Mucosa of descending colon (tissue), 3 donors: ENCODE results near the gene PRSS56. TPM values are rescaled to one million over a fixed set of nuclear protein-coding genes. Genes with fewer than 3 reads are reported as not detected.

Experiments used
- ATAC-seq: fragments of 200-7000 bp; cut with Tn5 transposase; one replicate; pipeline ENCODE4 v1.9.1; 2020; ENCODE audit warnings: mild to moderate bottlenecking, moderate library complexity
- DNase-seq, 3 donors: peaks; one replicate each; pipeline ENCODE4 v3.0.0-alpha.2; 2020
- H3K36me3 ChIP-seq: fragments of 200-600 bp; one replicate; pipeline ENCODE4 v1.8.0; 2021; ENCODE audit warnings: low read depth, mild to moderate bottlenecking
- H3K4me1 ChIP-seq: fragments of 200-600 bp; one replicate; pipeline ENCODE4 v1.8.0; 2021; ENCODE audit warnings: low read depth, mild to moderate bottlenecking
- H3K4me3 ChIP-seq: fragments of 200-600 bp; one replicate; pipeline ENCODE4 v1.8.0; 2021; ENCODE audit warnings: mild to moderate bottlenecking
- H3K9me3 ChIP-seq: fragments of 200-600 bp; one replicate; pipeline ENCODE4 v1.8.0; 2021; ENCODE audit warnings: mild to moderate bottlenecking
- CTCF ChIP-seq: fragments of 200-600 bp; IDR thresholded peaks from one replicate; pipeline ENCODE4 v1.8.0; 2022; ENCODE audit warnings: antibody characterized with exemption, mild to moderate bottlenecking
- intact Hi-C, 2 donors: fragments of 100-400 bp; cut with DNase I in 1 of 2; cut with micrococcal nuclease in 1 of 2; formaldehyde crosslinking; loops; one replicate each; pipeline versions ENCODE4 v1.11.0 to v1.11.1; 2022; cut with DNase I, micrococcal nuclease
- total RNA-seq, 3 donors: library from RNA; stranded (reverse); fragmentation: NEBNext Ultra II Directional in 2 of 3; extraction: Animal tissue kit (Norgen Biotek cat#: 25700) in 2 of 3; gene quantifications; one replicate each; pipeline versions ENCODE4 v1.2.1 to v1.2.4, GENCODE V29; 2021 to 2023
- donor health status: DM: no; HTN: no; CAD: no; lungs with moderate emphysema.
- donor health status: DM: no; HTN: no; CAD: no.
- donor health status: DM: no; HTN: yes; CAD: no.

The PRSS56 gene
- total RNA-seq, 3 donors from 2014 or later, result not detected

- no peaks in the 10 kb centered on the region for H3K36me3 ChIP-seq
- no peak for ATAC-seq
- intact Hi-C loops, result no loop called here
- no peaks in the 10 kb centered on the region for H3K9me3 ChIP-seq
- DNase-seq, result peak in 1 of 3 donors; percentile 5
- H3K4me1 ChIP-seq, result peaks cover 5% of the 10 kb centered on the region
- H3K4me3 ChIP-seq, result no peak overlapping the region
- TF ChIP-seq CTCF, result no peak
Measured at GRCh38 chr2:232489516-232490220, 30.5 kb upstream of the PRSS56 start.

- Histone ChIP-seq H3K9me3 (no peaks in the 10 kb centered on the region), H3K4me1 (peaks cover 5% of the 10 kb centered on the region), H3K4me3 (no peak overlapping the region), H3K36me3 (no peaks in the 10 kb centered on the region)
- intact Hi-C loops, result no loop called here
- ATAC-seq, result no peak
- DNase-seq, result peak in 2 of 3 donors; percentile 7 to 39
- TF ChIP-seq CTCF, result no peak
Measured at GRCh38 chr2:232490221-232491138, 29.7 kb upstream of the PRSS56 start.

- Histone ChIP-seq H3K36me3 (no peaks in the 10 kb centered on the region), H3K4me1 (peaks cover 5% of the 10 kb centered on the region), H3K9me3 (no peaks in the 10 kb centered on the region), H3K4me3 (no peak overlapping the region)
- DNase-seq (peak in 1 of 3 donors; percentile 6), ATAC-seq (no peak)
- intact Hi-C loops, result no loop called here
- TF ChIP-seq CTCF, result no peak
Measured at GRCh38 chr2:232491139-232491780, 28.9 kb upstream of the PRSS56 start.

- intact Hi-C loops, result no loop called here
- no peaks in the 10 kb centered on the region for H3K4me1 ChIP-seq
- no peak for TF ChIP-seq CTCF
- no peak for ATAC-seq
- peak in 1 of 3 donors; percentile 5 for DNase-seq
- no peaks in the 10 kb centered on the region for H3K36me3 ChIP-seq
- H3K9me3 ChIP-seq, result no peaks in the 10 kb centered on the region
- no peak overlapping the region for H3K4me3 ChIP-seq
Measured at GRCh38 chr2:232492236-232492848, 27.8 kb upstream of the PRSS56 start.

- DNase-seq (peak in 1 of 3 donors; percentile 23), ATAC-seq (no peak)
- intact Hi-C loops, result no loop called here
- no peak for TF ChIP-seq CTCF
- no peaks in the 10 kb centered on the region for H3K4me1 ChIP-seq
- no peaks in the 10 kb centered on the region for H3K36me3 ChIP-seq
- H3K9me3 ChIP-seq, result no peaks in the 10 kb centered on the region
- no peak overlapping the region for H3K4me3 ChIP-seq
Measured at GRCh38 chr2:232492963-232493700, 27.1 kb upstream of the PRSS56 start.
